Neuronal stem cell (in vitro differentiated cells): ENCODE results near the gene AKIRIN1.
A peak's percentile ranks its signal among the peaks of the same experiment; 100 is the strongest.

Experiments used
- DNase-seq: peaks from one replicate; pipeline ENCODE4 v3.0.0-alpha.2; 2013; ENCODE audit warnings: low spot score
- H2AFZ ChIP-seq: one replicate; pipeline ENCODE4 v1.6.1; 2013; ENCODE audit warnings: mild to moderate bottlenecking, low read length, inconsistent platforms
- H2AK5ac ChIP-seq: 2 replicates; pipeline ENCODE4 v1.6.1; 2013; ENCODE audit warnings: low read depth, mild to moderate bottlenecking, inconsistent platforms, low read length, moderate library complexity, mixed read lengths
- H2BK120ac ChIP-seq: 2 replicates; pipeline ENCODE4 v1.6.1; 2013; ENCODE audit warnings: low read depth, mild to moderate bottlenecking, inconsistent platforms, low read length, moderate library complexity, mixed read lengths
- H2BK12ac ChIP-seq: one replicate; pipeline ENCODE4 v1.6.1; 2013; ENCODE audit warnings: low read length, inconsistent platforms
- H2BK15ac ChIP-seq: 2 replicates; pipeline ENCODE4 v1.6.1; 2013; ENCODE audit warnings: mild to moderate bottlenecking, low read length, inconsistent platforms, mixed read lengths
- H2BK5ac ChIP-seq: one replicate; pipeline ENCODE4 v1.6.1; 2013; ENCODE audit warnings: inconsistent platforms, mild to moderate bottlenecking, low read length, moderate library complexity
- H3K14ac ChIP-seq: one replicate; pipeline ENCODE4 v1.6.1; 2013; ENCODE audit warnings: low read length, inconsistent platforms
- H3K18ac ChIP-seq: 2 replicates; pipeline ENCODE4 v1.6.1; 2013; ENCODE audit warnings: low read length, inconsistent platforms
- H3K23ac ChIP-seq: 2 replicates; pipeline ENCODE4 v1.6.1; 2013; ENCODE audit warnings: low read depth, mild to moderate bottlenecking, mixed read lengths, low read length, inconsistent platforms; ENCODE audit not compliant: poor library complexity
- H3K27ac ChIP-seq: replicated peaks from 3 replicates; pipeline ENCODE4 v1.5.1; 2013; ENCODE audit warnings: low read length, inconsistent platforms
- H3K27me3 ChIP-seq, 3 experiments: 2 replicates each; pipeline ENCODE4 v1.6.1; 2013; ENCODE audit warnings: low read length in 3 of 3, mild to moderate bottlenecking in 2 of 3, inconsistent platforms in 1 of 3, low read depth in 1 of 3, mixed read lengths in 1 of 3, moderate library complexity in 1 of 3; ENCODE audit not compliant: control insufficient read depth in 3 of 3, insufficient read depth in 3 of 3
- H3K36me3 ChIP-seq, 2 donors: replicated peaks in 1 of 2; 2 replicates each; pipeline ENCODE4 v1.6.1; 2013; ENCODE audit warnings: low read length in 2 of 2; ENCODE audit not compliant: control insufficient read depth in 2 of 2, insufficient read depth in 2 of 2
- H3K4ac ChIP-seq: 2 replicates; pipeline ENCODE4 v1.6.1; 2013; ENCODE audit warnings: inconsistent platforms, mild to moderate bottlenecking, low read length, moderate library complexity
- H3K4me1 ChIP-seq, 2 donors: 1 replicate in 1 of 2; 2 replicates in 1 of 2; pipeline ENCODE4 v1.6.1; 2013; ENCODE audit warnings: low read length in 2 of 2, low read depth in 1 of 2; ENCODE audit not compliant: control insufficient read depth in 2 of 2, insufficient read depth in 1 of 2
- H3K4me2 ChIP-seq: one replicate; pipeline ENCODE4 v1.6.1; 2013; ENCODE audit warnings: mild to moderate bottlenecking, low read length, inconsistent platforms; ENCODE audit not compliant: insufficient read depth, poor library complexity, severe bottlenecking
- H3K4me3 ChIP-seq, 2 donors: 2 replicates each; pipeline ENCODE4 v1.5.1; 2013; ENCODE audit warnings: low read length in 2 of 2, mild to moderate bottlenecking in 2 of 2, inconsistent platforms in 1 of 2, moderate library complexity in 1 of 2
- H3K79me1 ChIP-seq: one replicate; pipeline ENCODE4 v1.6.1; 2013; ENCODE audit warnings: low read depth, mild to moderate bottlenecking, inconsistent platforms, low read length, moderate library complexity
- H3K9ac ChIP-seq: one replicate; pipeline ENCODE4 v1.6.1; 2013; ENCODE audit warnings: mild to moderate bottlenecking, low read depth, low read length, inconsistent platforms; ENCODE audit not compliant: poor library complexity
- H3K9me3 ChIP-seq, 2 donors: replicated peaks in 1 of 2; 2 replicates each; pipeline versions ENCODE3 to v1.6.1; 2013; ENCODE audit warnings: low read length in 2 of 2, mild to moderate bottlenecking in 2 of 2, inconsistent platforms in 1 of 2, low read depth in 1 of 2, mixed read lengths in 1 of 2, moderate library complexity in 1 of 2; ENCODE audit not compliant: control insufficient read depth in 2 of 2, insufficient read depth in 1 of 2
- H4K8ac ChIP-seq: one replicate; pipeline ENCODE4 v1.6.1; 2013; ENCODE audit warnings: low read depth, mild to moderate bottlenecking, inconsistent platforms, low read length, moderate library complexity
- H4K91ac ChIP-seq: one replicate; pipeline ENCODE4 v1.6.1; 2013; ENCODE audit warnings: low read length, low read depth, mild to moderate bottlenecking, inconsistent platforms; ENCODE audit not compliant: poor library complexity
- WGBS, 2 donors: extraction: QIAGEN DNeasy Blood & Tissue Kit; methylation state at CpG; one replicate each; pipeline ENCODE4 v1.1.7; 2013; ENCODE audit warnings: missing lambda C conversion rate in 2 of 2, mixed read lengths in 1 of 2; ENCODE audit not compliant: insufficient read length in 2 of 2, insufficient replicate concordance in 1 of 2; ENCODE audit errors: extremely low coverage in 2 of 2; 5-methylcytosine and 5-hydroxymethylcytosine counted together

Gene AKIRIN1

GRCh38 chr1:39045231-39045630 lies 54.2 kb downstream of the AKIRIN1 start:
- Histone ChIP-seq H3K79me1 (peaks cover 2% of the 10 kb centered on the region), H2BK15ac (no peak overlapping the region), H3K9me3 (peaks cover 0 to 2% of the 10 kb centered on the region in 2 donors), H4K91ac (no peak overlapping the region), H3K27me3 (no peaks in the 10 kb centered on the region), H2BK12ac (no peak overlapping the region), H3K36me3 (peaks cover 4 to 27% of the 10 kb centered on the region in 2 donors), H3K9ac (no peak overlapping the region), H4K8ac (no peak overlapping the region), H3K4me2 (no peak overlapping the region), H3K18ac (no peak overlapping the region), H2AK5ac (no peak overlapping the region), H3K4ac (no peak overlapping the region), H2BK120ac (no peak overlapping the region), H2AFZ (no peak overlapping the region), H3K27ac (no peak overlapping the region), H3K23ac (no peak overlapping the region), H3K4me1 (peaks cover 0 to 8% of the 10 kb centered on the region in 2 donors), H3K4me3 (peak overlapping the region in 1 of 2 donors; percentile 67), H3K14ac (no peak overlapping the region), H2BK5ac (no peak overlapping the region)
- no CpG with 5 or more reads among the region's 8 CpGs for WGBS, 2 donors
- no peak for DNase-seq

- Histone ChIP-seq H3K9ac (peak overlapping the region; percentile 2), H2BK15ac (no peak overlapping the region), H2AK5ac (no peak overlapping the region), H3K36me3 (peaks cover 4 to 19% of the 10 kb centered on the region in 2 donors), H3K79me1 (peaks cover 2% of the 10 kb centered on the region), H3K4me1 (peaks cover 0 to 8% of the 10 kb centered on the region in 2 donors), H3K27ac (peak overlapping the region; percentile 65), H3K14ac (no peak overlapping the region), H2BK12ac (no peak overlapping the region), H3K27me3 (no peaks in the 10 kb centered on the region), H3K4me2 (no peak overlapping the region), H3K4ac (peak overlapping the region; percentile 54), H3K23ac (no peak overlapping the region), H3K4me3 (no peak overlapping the region), H2BK5ac (no peak overlapping the region), H2BK120ac (no peak overlapping the region), H2AFZ (no peak overlapping the region), H3K9me3 (peaks cover 0 to 2% of the 10 kb centered on the region in 2 donors), H4K91ac (no peak overlapping the region), H3K18ac (peak overlapping the region; percentile 13), H4K8ac (no peak overlapping the region)
- no peak for DNase-seq
- WGBS, 2 donors, result no CpG with 5 or more reads among the region's 6 CpGs
Observed at GRCh38 chr1:39046613-39047210, 55.6 kb downstream of the AKIRIN1 start.

DNA sequence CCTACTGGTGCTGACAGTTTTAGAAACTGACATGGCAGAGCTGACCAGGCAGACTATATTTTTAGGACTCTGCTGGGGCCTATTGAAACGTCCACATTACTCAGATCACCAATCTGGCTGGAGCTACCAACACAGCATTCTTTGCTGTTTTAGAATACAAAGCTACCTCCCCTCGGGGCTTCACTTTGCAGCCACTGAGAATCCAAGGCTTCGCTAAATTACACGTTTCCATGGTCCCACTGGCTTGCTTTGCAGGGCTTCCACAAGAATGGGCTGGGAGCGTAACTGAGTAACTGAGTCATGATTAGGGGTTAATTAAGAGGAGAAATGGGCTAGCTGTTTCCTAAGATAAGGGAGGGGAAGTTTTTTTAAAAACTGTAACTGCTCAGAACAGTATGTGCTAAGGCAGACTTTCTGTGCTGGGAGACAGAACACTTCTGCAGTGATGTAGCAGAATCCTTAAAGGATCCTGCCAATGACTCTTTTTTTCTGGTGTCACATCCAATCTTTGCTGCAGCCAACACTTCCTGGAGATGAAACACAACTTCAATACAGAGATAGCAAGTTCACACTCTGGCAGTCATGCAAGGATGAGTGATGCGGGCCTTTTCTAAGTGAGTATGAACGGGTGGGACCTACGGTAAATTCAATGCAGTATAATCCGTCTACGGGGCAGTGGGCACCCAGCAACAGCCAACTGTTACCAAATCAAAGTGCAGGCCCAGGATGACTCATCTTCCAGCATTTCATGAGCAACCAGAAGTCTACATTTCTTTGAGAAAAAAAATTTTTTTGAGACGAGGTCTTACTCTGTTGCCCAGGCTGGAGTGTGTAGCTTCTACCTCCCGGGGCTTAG lies 56.5 kb downstream of the AKIRIN1 start:
- peak overlapping the region; percentile 56 for H2AK5ac ChIP-seq
- no CpG with 5 or more reads among the region's 12 CpGs for WGBS, 2 donors
- H2AFZ ChIP-seq, result no peak overlapping the region
- H3K27me3 ChIP-seq, result no peaks in the 10 kb centered on the region
- H4K8ac ChIP-seq, result no peak overlapping the region
- peaks cover 2 to 8% of the 10 kb centered on the region in 2 donors for H3K4me1 ChIP-seq
- peaks cover 0 to 2% of the 10 kb centered on the region in 2 donors for H3K9me3 ChIP-seq
- no peak overlapping the region for H3K9ac ChIP-seq
- no peak overlapping the region for H3K4me3 ChIP-seq
- H3K14ac ChIP-seq, result no peak overlapping the region
- H3K27ac ChIP-seq, result peak overlapping the region; percentile 65
- H4K91ac ChIP-seq, result no peak overlapping the region
- H3K23ac ChIP-seq, result no peak overlapping the region
- H3K79me1 ChIP-seq, result peaks cover 2% of the 10 kb centered on the region
- DNase-seq, result no peak
- H3K4me2 ChIP-seq, result no peak overlapping the region
- no peak overlapping the region for H3K18ac ChIP-seq
- H3K4ac ChIP-seq, result no peak overlapping the region
- H2BK5ac ChIP-seq, result no peak overlapping the region
- no peak overlapping the region for H2BK15ac ChIP-seq
- H3K36me3 ChIP-seq, result peaks cover 4 to 13% of the 10 kb centered on the region in 2 donors
- no peak overlapping the region for H2BK120ac ChIP-seq
- no peak overlapping the region for H2BK12ac ChIP-seq

- Histone ChIP-seq H2AK5ac (no peak overlapping the region), H3K4me2 (no peak overlapping the region), H4K8ac (no peak overlapping the region), H2BK12ac (no peak overlapping the region), H3K36me3 (peaks cover 2 to 6% of the 10 kb centered on the region in 2 donors), H3K4ac (no peak overlapping the region), H3K27ac (no peak overlapping the region), H3K23ac (no peak overlapping the region), H4K91ac (no peak overlapping the region), H3K4me3 (no peak overlapping the region), H3K9ac (no peak overlapping the region), H3K27me3 (no peaks in the 10 kb centered on the region), H2BK15ac (no peak overlapping the region), H3K9me3 (peaks cover 0 to 2% of the 10 kb centered on the region in 2 donors), H2AFZ (no peak overlapping the region), H3K18ac (no peak overlapping the region), H3K4me1 (peaks cover 2 to 8% of the 10 kb centered on the region in 2 donors), H3K79me1 (peaks cover 2% of the 10 kb centered on the region), H2BK5ac (no peak overlapping the region), H2BK120ac (no peak overlapping the region), H3K14ac (no peak overlapping the region)
- WGBS, 2 donors, result no CpG with 5 or more reads among the region's 7 CpGs
- DNase-seq, result no peak
Observed at GRCh38 chr1:39048745-39049370, 57.8 kb downstream of the AKIRIN1 start.
